IPS-18c (cell line): ENCODE results near the gene ACAA2.
"Not testable (repeated sequence)": the region's sequence is repeated elsewhere in the genome, so short reads cannot be mapped to it uniquely, and the experiment has no call there.

Source experiments
- H3K4me3 ChIP-seq: 2 replicates; pipeline ENCODE4 v1.7.0; 2013; ENCODE audit warnings: low read depth, mild to moderate bottlenecking, low read length, moderate library complexity; ENCODE audit not compliant: insufficient read depth
- H3K9me3 ChIP-seq: one replicate; pipeline ENCODE4 v1.6.1; 2013; ENCODE audit warnings: mild to moderate bottlenecking, low read length, moderate library complexity; ENCODE audit not compliant: control insufficient read depth, insufficient read depth

ACAA2 gene

GRCh38 chr18:49847524-49847923 is 34.2 kb upstream of the ACAA2 start:
- H3K9me3 ChIP-seq = no peaks in the 10 kb centered on the region
- no peak overlapping the region for H3K4me3 ChIP-seq

- H3K4me3 ChIP-seq = no peak overlapping the region
- H3K9me3 ChIP-seq = no peaks in the 10 kb centered on the region
Measured at GRCh38 chr18:49846718-49847470, 33.6 kb upstream of the ACAA2 start.

DNA sequence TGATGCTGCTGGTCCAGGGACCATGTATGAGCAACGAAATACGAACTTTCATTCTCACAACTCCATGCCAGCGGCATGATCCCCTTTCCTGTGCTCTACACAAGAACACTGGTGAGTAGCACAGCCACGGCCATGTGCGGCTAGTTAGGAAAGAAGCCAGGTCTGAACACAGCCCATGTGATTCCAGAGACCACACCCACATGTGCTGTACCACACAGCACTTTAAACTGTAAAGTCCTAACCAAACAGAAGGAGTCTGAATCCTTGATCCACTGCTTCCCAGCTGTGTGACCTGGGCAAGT is 33.0 kb upstream of the ACAA2 start:
- Histone ChIP-seq H3K4me3 (no peak overlapping the region), H3K9me3 (no peaks in the 10 kb centered on the region)

DNA sequence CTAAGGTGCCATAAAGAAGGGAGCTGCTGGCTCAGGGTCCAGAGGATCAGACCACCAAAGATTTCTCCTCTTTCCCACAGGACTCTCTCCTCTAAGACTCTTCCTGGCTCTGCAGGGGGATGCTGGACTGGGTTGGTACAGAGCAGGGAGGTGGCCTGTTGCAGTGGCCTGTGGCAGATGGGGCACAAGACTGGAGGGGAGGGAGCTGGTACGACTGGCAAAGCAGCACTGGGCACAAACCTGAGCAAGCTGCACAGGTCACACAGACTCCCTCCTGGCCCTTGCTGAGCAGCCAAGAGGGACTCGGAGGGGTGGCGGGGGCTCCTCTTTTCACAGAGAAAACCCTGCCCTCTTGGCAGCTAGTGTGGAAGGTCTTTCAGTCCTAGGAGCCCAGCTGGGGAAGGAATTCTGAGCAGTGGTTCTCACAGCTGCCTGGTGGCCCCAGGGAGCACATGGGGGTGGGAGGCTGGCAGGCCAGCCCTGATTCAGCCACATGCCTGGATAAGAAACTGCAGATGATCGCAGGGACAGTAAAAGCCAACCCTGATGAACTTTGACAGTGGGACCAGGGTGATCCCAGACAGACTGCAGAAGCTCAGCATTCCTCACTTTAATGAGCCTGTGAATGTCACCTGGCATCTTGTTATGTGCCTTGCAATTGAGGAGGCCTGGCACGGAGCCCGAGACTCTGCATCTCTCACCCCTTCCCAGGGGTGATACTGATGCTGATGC is 32.5 kb upstream of the ACAA2 start:
- no peaks in the 10 kb centered on the region for H3K9me3 ChIP-seq
- no peak overlapping the region for H3K4me3 ChIP-seq

- Histone ChIP-seq H3K9me3 (no peaks in the 10 kb centered on the region), H3K4me3 (no peak overlapping the region)
Measured at GRCh38 chr18:49844903-49845302, 31.6 kb upstream of the ACAA2 start.

DNA sequence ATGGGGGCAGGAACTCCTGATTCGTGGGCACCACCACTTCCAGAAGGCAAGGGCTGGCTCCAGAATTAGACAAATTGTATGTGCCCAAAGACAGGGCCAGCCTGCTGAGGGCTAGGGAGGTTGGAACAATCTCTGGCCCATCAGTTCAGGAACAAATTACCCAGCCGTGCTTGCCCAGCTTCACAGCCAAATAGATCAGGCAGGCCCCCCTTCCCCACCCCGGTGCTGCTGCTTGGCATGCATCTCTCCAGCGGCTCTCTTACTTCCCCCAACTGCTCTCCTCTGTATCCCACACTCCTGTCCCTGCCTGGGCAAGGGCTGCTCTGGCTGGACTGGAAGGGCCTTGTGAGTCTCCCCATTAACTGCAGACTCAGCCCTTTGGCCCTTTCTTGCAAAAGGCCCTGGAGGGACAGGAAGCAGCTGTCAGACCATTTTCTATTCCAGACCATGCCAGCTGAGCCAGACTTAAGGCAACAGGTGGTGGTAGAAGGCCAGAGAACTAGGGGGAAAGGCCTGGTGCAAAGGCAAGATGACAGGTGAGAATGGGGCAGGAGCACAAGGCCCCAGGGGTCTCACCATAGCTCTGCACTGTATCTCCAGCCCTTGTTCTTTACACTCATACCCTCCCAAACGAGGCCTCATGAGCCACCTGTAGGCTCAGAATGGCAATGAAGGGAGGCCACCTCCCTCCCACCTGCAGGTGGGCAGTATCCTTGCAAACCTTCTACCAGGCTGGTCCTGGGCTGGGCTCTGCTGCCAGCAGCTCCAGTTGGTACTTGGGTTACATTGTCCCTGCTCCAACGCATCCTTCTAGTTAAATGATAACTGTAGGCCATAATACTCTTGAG is 30.7 kb upstream of the ACAA2 start:
- no peak overlapping the region for H3K4me3 ChIP-seq
- H3K9me3 ChIP-seq = no peaks in the 10 kb centered on the region

- Histone ChIP-seq H3K9me3 (no peaks in the 10 kb centered on the region), H3K4me3 (no peak overlapping the region)
Measured at GRCh38 chr18:49843131-49843530, 29.8 kb upstream of the ACAA2 start.

DNA sequence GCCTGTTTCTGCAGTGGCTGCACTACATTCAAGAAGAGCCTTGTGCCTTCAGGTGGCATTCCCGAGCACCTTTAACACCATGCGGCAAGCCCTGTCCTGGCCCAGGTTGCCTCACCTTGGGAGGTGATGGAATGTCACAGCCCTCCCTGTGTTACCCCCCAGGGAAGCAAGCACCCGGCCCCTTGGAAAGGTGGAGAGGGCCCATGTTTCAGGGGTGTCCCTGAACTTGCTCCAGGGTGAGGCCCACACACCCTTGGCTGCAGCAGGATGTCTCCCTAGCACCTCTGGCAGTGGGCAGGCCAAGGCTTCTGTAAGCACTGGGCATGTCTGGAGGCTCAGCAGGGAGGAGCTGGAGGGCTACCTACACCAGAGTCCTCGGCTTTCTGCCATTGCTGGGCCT is 29.3 kb upstream of the ACAA2 start:
- Histone ChIP-seq H3K4me3 (no peak overlapping the region), H3K9me3 (no peaks in the 10 kb centered on the region)

- H3K9me3 ChIP-seq = no peaks in the 10 kb centered on the region
- H3K4me3 ChIP-seq = no peak overlapping the region
Measured at GRCh38 chr18:49841236-49842217, 28.2 kb upstream of the ACAA2 start.

DNA sequence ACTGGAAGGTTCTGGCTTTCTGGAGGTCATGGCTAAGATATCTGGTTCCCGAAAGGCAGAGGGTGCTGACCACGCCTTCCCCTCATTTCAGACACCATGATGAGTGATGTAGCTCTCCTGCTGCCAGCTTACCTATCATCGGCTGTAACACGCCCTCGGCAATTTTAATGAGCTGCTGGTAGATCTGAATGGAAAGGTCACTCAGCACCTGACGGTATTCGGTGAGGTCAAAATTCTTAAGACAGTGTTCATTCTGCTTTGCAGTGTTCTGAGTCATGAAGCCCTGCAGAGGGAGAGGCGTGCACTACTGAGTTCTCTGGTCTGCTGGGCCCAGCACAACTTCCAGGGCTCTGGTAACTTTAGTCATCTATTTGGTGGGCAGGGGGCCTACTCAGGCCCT is 25.7 kb upstream of the ACAA2 start:
- Histone ChIP-seq H3K9me3 (no peaks in the 10 kb centered on the region), H3K4me3 (no peak overlapping the region)

DNA sequence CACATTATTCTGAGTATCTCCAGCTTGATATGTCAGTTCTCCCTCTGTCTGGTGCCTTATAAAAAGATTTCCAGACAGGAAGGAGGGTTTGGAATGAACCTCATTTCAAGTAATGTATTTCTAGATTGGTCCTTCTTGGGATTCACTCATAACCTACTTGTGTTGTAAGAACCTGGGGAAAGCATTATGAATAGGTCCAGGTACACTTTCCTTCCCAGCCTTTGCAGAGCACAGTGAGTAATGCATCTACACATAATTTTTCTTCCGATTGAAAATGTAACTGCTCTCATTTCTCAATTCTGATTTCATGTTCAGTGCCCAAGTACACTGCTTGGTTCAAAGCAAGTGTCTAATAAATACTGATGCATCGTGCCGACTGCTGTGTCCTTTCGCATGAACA is 25.0 kb upstream of the ACAA2 start:
- no peaks in the 10 kb centered on the region for H3K9me3 ChIP-seq
- no peak overlapping the region for H3K4me3 ChIP-seq

DNA sequence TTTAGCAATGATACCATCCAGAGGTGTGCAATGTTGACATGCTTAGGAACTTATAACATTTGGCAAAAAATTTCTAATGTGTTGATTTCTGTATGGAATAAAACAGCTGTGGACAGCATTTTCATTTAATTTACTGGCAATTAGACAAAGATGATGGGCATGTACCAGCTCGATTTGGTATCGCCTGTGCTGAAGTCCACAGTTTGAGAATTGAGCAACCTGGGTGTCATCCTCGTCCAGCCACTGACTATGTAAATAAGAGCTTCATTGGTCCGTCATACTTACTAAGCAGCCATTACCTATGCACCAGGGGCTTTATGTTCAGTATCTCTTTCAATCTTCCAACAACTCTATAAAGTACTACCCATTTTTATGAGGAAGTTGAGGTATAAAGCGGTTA is 24.6 kb upstream of the ACAA2 start:
- no peaks in the 10 kb centered on the region for H3K9me3 ChIP-seq
- no peak overlapping the region for H3K4me3 ChIP-seq

DNA sequence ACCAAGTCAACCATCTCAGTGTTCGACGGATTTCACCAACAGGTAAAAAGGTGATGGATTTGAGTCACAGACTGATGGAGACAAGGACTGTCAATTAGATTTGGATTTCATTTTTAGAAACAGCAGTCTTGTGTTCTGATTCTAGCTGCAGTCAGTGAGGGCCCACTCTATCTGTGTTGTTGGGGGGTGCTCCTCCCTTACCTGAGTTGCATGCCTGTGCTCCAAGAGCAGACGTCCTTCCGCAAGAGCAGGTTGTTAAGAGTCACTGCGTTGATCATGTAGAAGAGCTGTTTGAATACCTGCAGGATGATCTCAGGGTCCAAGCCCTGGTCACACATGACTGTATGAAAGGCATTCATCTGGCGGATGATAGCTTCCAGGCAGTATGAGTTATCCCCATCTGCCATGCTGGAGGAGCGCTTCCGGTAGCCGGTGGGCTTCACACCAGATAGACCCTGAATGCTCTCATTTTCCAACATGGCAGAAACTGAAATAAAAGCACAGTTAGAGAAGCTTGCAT is 24.0 kb upstream of the ACAA2 start:
- H3K9me3 ChIP-seq, H3K4me3 ChIP-seq: not testable (repeated sequence)

DNA sequence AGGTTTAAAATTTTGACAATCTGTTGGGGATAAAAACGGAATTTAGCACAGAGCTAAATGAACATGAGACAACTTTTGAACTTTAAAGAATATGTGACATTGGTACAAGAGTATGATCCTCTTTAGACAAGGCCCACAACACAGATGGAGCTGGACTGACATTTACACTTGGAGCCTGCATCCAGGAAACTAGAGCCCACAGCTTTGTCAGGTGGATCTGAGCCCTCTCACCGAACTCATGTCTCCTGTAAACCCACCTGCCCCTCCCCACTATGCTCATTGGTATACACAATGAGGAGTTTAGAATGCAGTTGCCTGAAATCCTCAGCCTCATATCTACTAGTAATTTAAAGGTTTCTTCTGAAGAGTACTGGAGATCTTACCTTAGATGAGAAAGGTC is 22.1 kb upstream of the ACAA2 start:
- no peak overlapping the region for H3K4me3 ChIP-seq
- H3K9me3 ChIP-seq = no peaks in the 10 kb centered on the region

DNA sequence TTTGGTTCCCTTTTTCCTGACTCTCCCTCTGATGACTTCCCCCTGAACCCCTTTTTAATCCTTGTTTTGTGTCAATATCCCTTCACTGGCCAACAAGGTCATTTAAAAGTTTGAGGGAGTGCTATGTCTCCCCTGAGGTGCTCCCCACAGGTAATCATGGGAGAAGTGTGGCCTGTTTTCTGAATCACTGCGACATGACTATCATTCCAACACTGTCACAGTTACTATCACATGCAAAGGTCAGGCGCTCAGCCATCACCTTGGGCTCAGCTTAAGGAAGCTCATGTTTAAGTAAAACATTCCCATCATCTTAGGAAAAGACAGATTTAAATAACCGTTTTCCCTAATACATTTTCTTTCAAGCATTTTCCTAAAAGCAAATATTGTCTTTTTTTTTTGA is 20.9 kb upstream of the ACAA2 start:
- H3K4me3 ChIP-seq = no peak overlapping the region

DNA sequence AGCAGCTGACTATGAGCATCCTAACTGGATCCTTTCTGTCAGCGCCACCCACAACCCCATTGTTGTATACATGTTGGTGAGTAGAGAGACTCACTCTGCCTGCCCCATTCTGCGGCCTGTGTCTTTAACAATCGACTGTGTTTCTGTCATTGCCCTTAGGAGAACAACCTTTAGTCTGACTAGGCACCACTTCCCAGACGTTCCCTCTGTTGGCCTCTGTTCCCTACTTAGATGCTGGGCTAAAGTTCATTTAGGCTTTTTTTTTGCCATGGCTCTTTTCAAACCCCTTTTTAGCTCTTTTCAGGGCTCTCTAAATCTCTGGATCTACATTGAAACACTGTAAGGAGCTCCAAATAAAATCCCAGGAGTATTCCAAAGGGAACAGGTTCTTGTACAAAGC is 20.5 kb upstream of the ACAA2 start:
- no peaks in the 10 kb centered on the region for H3K9me3 ChIP-seq
- H3K4me3 ChIP-seq = no peak overlapping the region

More for the DNA sequence above, 20.9 kb upstream of the ACAA2 start:
- no peaks in the 10 kb centered on the region for H3K9me3 ChIP-seq

DNA sequence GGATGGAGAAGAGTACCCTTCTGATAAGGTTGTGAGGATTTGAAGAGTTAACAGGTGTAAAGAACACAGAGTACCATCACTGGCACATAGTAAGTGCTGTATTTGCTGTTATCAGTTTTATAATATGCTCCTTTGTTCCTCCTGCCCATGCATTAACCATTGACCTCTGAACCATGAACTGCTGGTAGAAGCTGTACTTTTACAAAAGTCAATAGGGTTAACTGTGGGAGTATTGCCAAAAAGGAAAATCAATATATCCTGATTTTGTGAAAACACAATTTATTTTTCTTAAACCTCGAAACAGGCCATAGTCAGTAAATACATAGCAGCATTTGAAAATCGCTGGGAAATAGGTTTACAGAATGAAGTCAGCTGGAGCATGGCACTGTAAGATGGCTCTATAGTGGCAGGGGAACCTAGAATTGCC is 18.9 kb upstream of the ACAA2 start:
- H3K4me3 ChIP-seq = no peak overlapping the region
- no peaks in the 10 kb centered on the region for H3K9me3 ChIP-seq
